Progenitor cell of endocrine pancreas (in vitro differentiated cells): ENCODE measurements around the gene MBD3L3. TPM values are rescaled to one million over a fixed set of nuclear protein-coding genes. Genes with fewer than 3 reads are reported as not detected.
"Not testable (repeated sequence)": the region's sequence is repeated elsewhere in the genome, so short reads cannot be mapped to it uniquely, and the experiment has no call there.

ENCODE experiments used
- DNase-seq: peaks from one replicate; pipeline ENCODE4 v3.0.0; 2021; ENCODE audit warnings: low spot score; ENCODE audit not compliant: unreplicated experiment
- H3K27ac Mint-ChIP-seq: 2 replicates; pipeline ENCODE4 v1.8.0; 2021; ENCODE audit warnings: mild to moderate bottlenecking, moderate library complexity, mixed read lengths
- H3K27me3 Mint-ChIP-seq: 2 replicates; pipeline ENCODE4 v1.8.0; 2021; ENCODE audit warnings: mixed read lengths
- H3K36me3 Mint-ChIP-seq: 2 replicates; pipeline ENCODE4 v1.8.0; 2022; ENCODE audit warnings: mixed read lengths; ENCODE audit not compliant: insufficient read depth
- H3K4me1 Mint-ChIP-seq: 2 replicates; pipeline ENCODE4 v1.8.0; 2021; ENCODE audit warnings: low read depth, mixed read lengths
- H3K4me3 Mint-ChIP-seq: 2 replicates; pipeline ENCODE4 v1.8.0; 2021; ENCODE audit warnings: low read depth, mild to moderate bottlenecking, moderate library complexity, mixed read lengths
- H3K9me3 Mint-ChIP-seq: 2 replicates; pipeline ENCODE4 v1.8.0; 2021; ENCODE audit warnings: low read depth, mixed read lengths
- CTCF ChIP-seq: fragments of 200-600 bp; sonication (generic); IDR thresholded peaks from one replicate; pipeline ENCODE4 v1.5.0; 2021; ENCODE audit warnings: antibody characterized with exemption, mild to moderate bottlenecking; ENCODE audit not compliant: unreplicated experiment
- total RNA-seq: library from RNA; stranded (reverse); gene quantifications from 2 replicates; pipeline ENCODE4 v1.2.1, GENCODE V29; 2021

MBD3L3 gene
- total RNA-seq, 1 donor from 2014 or later = not detected

- Mint-ChIP-seq H3K4me1 (no peaks in the 10 kb centered on the region), H3K27ac (no peak overlapping the region), H3K9me3 (peaks cover 6% of the 10 kb centered on the region), H3K27me3 (no peaks in the 10 kb centered on the region), H3K36me3 (no peaks in the 10 kb centered on the region), H3K4me3 (no peak overlapping the region)
- TF ChIP-seq CTCF = no peak
- DNase-seq = no peak
Observed at GRCh38 chr19:7063339-7063738, 4.9 kb upstream of the MBD3L3 start.

- not testable (repeated sequence) for H3K36me3 Mint-ChIP-seq, DNase-seq, H3K4me1 Mint-ChIP-seq, H3K4me3 Mint-ChIP-seq, H3K27me3 Mint-ChIP-seq, H3K9me3 Mint-ChIP-seq, H3K27ac Mint-ChIP-seq
Observed at GRCh38 chr19:7059977-7060376, 1.5 kb upstream of the MBD3L3 start.

- H3K36me3 Mint-ChIP-seq, H3K4me1 Mint-ChIP-seq, H3K9me3 Mint-ChIP-seq, H3K27ac Mint-ChIP-seq, H3K4me3 Mint-ChIP-seq, DNase-seq, H3K27me3 Mint-ChIP-seq: not testable (repeated sequence)
Observed at GRCh38 chr19:7056371-7056770, 2.1 kb downstream of the MBD3L3 start.

- not testable (repeated sequence) for H3K4me1 Mint-ChIP-seq, H3K4me3 Mint-ChIP-seq, H3K27me3 Mint-ChIP-seq, H3K9me3 Mint-ChIP-seq, H3K27ac Mint-ChIP-seq, DNase-seq, H3K36me3 Mint-ChIP-seq
Observed at GRCh38 chr19:7055679-7056078, 2.8 kb downstream of the MBD3L3 start.

- not testable (repeated sequence) for H3K36me3 Mint-ChIP-seq, DNase-seq, H3K27me3 Mint-ChIP-seq, H3K9me3 Mint-ChIP-seq, H3K4me1 Mint-ChIP-seq, H3K4me3 Mint-ChIP-seq, H3K27ac Mint-ChIP-seq
Observed at GRCh38 chr19:7054635-7055368, 3.7 kb downstream of the MBD3L3 start.

- not testable (repeated sequence) for H3K4me1 Mint-ChIP-seq, DNase-seq, H3K27ac Mint-ChIP-seq, H3K27me3 Mint-ChIP-seq, H3K4me3 Mint-ChIP-seq, H3K9me3 Mint-ChIP-seq, H3K36me3 Mint-ChIP-seq
Observed at GRCh38 chr19:7052896-7053295, 5.6 kb downstream of the MBD3L3 start.

GRCh38 chr19:7051421-7051820 lies 7.1 kb downstream of the MBD3L3 start:
- not testable (repeated sequence) for H3K27me3 Mint-ChIP-seq

GRCh38 chr19:7049021-7049420 lies 9.5 kb downstream of the MBD3L3 start, which contains the start of gene MBD3L2:
TSS of gene MBD3L2 (plus strand) at chr19:7049321. CDS start at chr19:7049374, 53 bp downstream.
- H3K36me3 Mint-ChIP-seq, H3K4me3 Mint-ChIP-seq, H3K27me3 Mint-ChIP-seq, H3K27ac Mint-ChIP-seq, H3K9me3 Mint-ChIP-seq, DNase-seq, H3K4me1 Mint-ChIP-seq: not testable (repeated sequence)

More at GRCh38 chr19:7051421-7051820, 7.1 kb downstream of the MBD3L3 start:
- H3K9me3 Mint-ChIP-seq, H3K27ac Mint-ChIP-seq, H3K36me3 Mint-ChIP-seq, H3K4me1 Mint-ChIP-seq, DNase-seq, H3K4me3 Mint-ChIP-seq: not testable (repeated sequence)

- not testable (repeated sequence) for H3K9me3 Mint-ChIP-seq, H3K36me3 Mint-ChIP-seq, H3K4me3 Mint-ChIP-seq, H3K27me3 Mint-ChIP-seq, H3K4me1 Mint-ChIP-seq, H3K27ac Mint-ChIP-seq, DNase-seq
Observed at GRCh38 chr19:7041563-7041962, 16.9 kb downstream of the MBD3L3 start.

GRCh38 chr19:7040079-7040478 lies 18.4 kb downstream of the MBD3L3 start, which contains the start of gene MBD3L4:
TSS of gene MBD3L4 (minus strand) at chr19:7040179. CDS start at chr19:7040144, 35 bp downstream.
- H3K27me3 Mint-ChIP-seq, H3K9me3 Mint-ChIP-seq, H3K4me3 Mint-ChIP-seq, H3K36me3 Mint-ChIP-seq, H3K27ac Mint-ChIP-seq, H3K4me1 Mint-ChIP-seq, DNase-seq: not testable (repeated sequence)

- H3K27me3 Mint-ChIP-seq, H3K36me3 Mint-ChIP-seq, H3K9me3 Mint-ChIP-seq, H3K4me3 Mint-ChIP-seq, DNase-seq, H3K4me1 Mint-ChIP-seq, H3K27ac Mint-ChIP-seq: not testable (repeated sequence)
Observed at GRCh38 chr19:7030278-7030677, 28.2 kb downstream of the MBD3L3 start, which contains the start of gene MBD3L5. TSS of gene MBD3L5 (plus strand) at chr19:7030578. CDS start at chr19:7030612, 34 bp downstream.

- H3K36me3 Mint-ChIP-seq, DNase-seq, H3K27me3 Mint-ChIP-seq, H3K9me3 Mint-ChIP-seq, H3K27ac Mint-ChIP-seq, H3K4me3 Mint-ChIP-seq, H3K4me1 Mint-ChIP-seq: not testable (repeated sequence)
Observed at GRCh38 chr19:7028790-7029189, 29.7 kb downstream of the MBD3L3 start.
